Endothelial cell of umbilical vein (primary cell): ENCODE data around the gene MTHFR. TPM values are rescaled to one million over a fixed set of nuclear protein-coding genes. Genes with fewer than 3 reads are reported as not detected.

Experiments used
- BruUV-seq: library from RNA; stranded (reverse); fragments of 400-500 nt; replicated peaks from 2 replicates; lab custom pipeline; 2021; lab: Mats Ljungman, UMichigan
- CTCF ChIA-PET: fragments of 300-600, 350-600 bp; sonication (Branson Sonifier 250); formaldehyde crosslinking; loops from one replicate; lab custom pipeline; 2021; ENCODE audit warnings: antibody characterized with exemption, inconsistent platforms; lab: Charles Lee
- POLR2A ChIA-PET: fragments of 300-600, 350-600 bp; sonication (Branson Sonifier 250); formaldehyde crosslinking; loops from one replicate; lab custom pipeline; 2021; ENCODE audit warnings: antibody characterized with exemption, inconsistent platforms; lab: Charles Lee
- DNase-seq: peaks from one replicate; pipeline ENCODE4 v3.0.0-alpha.2; 2011; ENCODE audit warnings: low read depth, low spot score
- FAIRE-seq: peaks from 2 replicates; lab custom pipeline; 2011; peaks lifted over from hg19 to GRCh38; lab: Jason Lieb, UNC
- H2AFZ ChIP-seq: 2 replicates; pipeline ENCODE4 v1.6.0; 2012; ENCODE audit warnings: low read depth, low read length, control low read depth, inconsistent platforms
- H3K27ac ChIP-seq: 2 replicates; pipeline ENCODE4 v1.5.1; 2011; ENCODE audit warnings: low read depth, mild to moderate bottlenecking, control low read depth, low read length, moderate library complexity; ENCODE audit not compliant: insufficient read depth
- H3K27me3 ChIP-seq, 2 experiments: 2 replicates each; pipeline versions ENCODE4 v1.6.0 to v1.6.1; 2011; ENCODE audit warnings: low read length in 2 of 2, mixed read lengths in 1 of 2; ENCODE audit not compliant: control insufficient read depth in 2 of 2, insufficient read depth in 2 of 2
- H3K36me3 ChIP-seq, 2 experiments: 2 replicates in 1 of 2; 3 replicates in 1 of 2; pipeline ENCODE4 v1.5.1; 2011; ENCODE audit warnings: low read length in 2 of 2, mild to moderate bottlenecking in 1 of 2, moderate library complexity in 1 of 2; ENCODE audit not compliant: control insufficient read depth in 2 of 2, insufficient read depth in 2 of 2; ENCODE audit errors: extremely low read depth in 1 of 2
- H3K4me1 ChIP-seq: 3 replicates; pipeline ENCODE4 v1.5.1; 2011; ENCODE audit warnings: mild to moderate bottlenecking, low read length; ENCODE audit not compliant: control insufficient read depth, insufficient read depth; ENCODE audit errors: extremely low read depth
- H3K4me2 ChIP-seq: 2 replicates; pipeline ENCODE4 v1.6.1; 2011; ENCODE audit warnings: low read length, control low read depth, mixed read lengths; ENCODE audit not compliant: insufficient read depth
- H3K4me3 ChIP-seq, 3 experiments: fragments of 200-600 bp in 1 of 3; sonication (generic), shearing (Covaris generic) in 1 of 3; replicated peaks in 1 of 3; 2 replicates each; pipeline ENCODE4 v1.5.1; 2011 to 2016; ENCODE audit warnings: control low read depth in 3 of 3, low read length in 3 of 3, mild to moderate bottlenecking in 2 of 3, inconsistent platforms in 1 of 3, low read depth in 1 of 3, moderate library complexity in 1 of 3; ENCODE audit not compliant: insufficient read depth in 1 of 3
- H3K79me2 ChIP-seq: 2 replicates; pipeline ENCODE4 v1.6.0; 2012; ENCODE audit warnings: low read length, inconsistent platforms; ENCODE audit not compliant: control insufficient read depth, insufficient read depth
- H3K9ac ChIP-seq: replicated peaks from 2 replicates; pipeline ENCODE3; 2011; ENCODE audit warnings: low read length, control low read depth; ENCODE audit not compliant: insufficient read depth; ENCODE audit errors: extremely low read depth
- H3K9me1 ChIP-seq: replicated peaks from 3 replicates; pipeline ENCODE4 v1.6.0; 2011; ENCODE audit warnings: mild to moderate bottlenecking, low read length; ENCODE audit not compliant: control insufficient read depth, insufficient read depth; ENCODE audit errors: extremely low read depth
- H3K9me3 ChIP-seq: replicated peaks from 2 replicates; pipeline ENCODE4 v1.5.1; 2012; ENCODE audit warnings: low read length, inconsistent platforms; ENCODE audit not compliant: control insufficient read depth, insufficient read depth
- H4K20me1 ChIP-seq: replicated peaks from 2 replicates; pipeline ENCODE3; 2011; ENCODE audit warnings: mild to moderate bottlenecking, low read length; ENCODE audit not compliant: control insufficient read depth, insufficient read depth; ENCODE audit errors: extremely low read depth
- FOS ChIP-seq: IDR thresholded peaks from 2 replicates; pipeline ENCODE4 v1.6.1; 2011; ENCODE audit warnings: mild to moderate bottlenecking, low read length, moderate library complexity, borderline replicate concordance; ENCODE audit not compliant: insufficient read depth
- GATA2 ChIP-seq: IDR thresholded peaks from 2 replicates; pipeline ENCODE4 v1.7.0; 2011; ENCODE audit warnings: low read depth, mild to moderate bottlenecking, moderate library complexity, mixed read lengths, low read length; ENCODE audit not compliant: insufficient read length, insufficient read depth
- JUN ChIP-seq: IDR thresholded peaks from 2 replicates; pipeline ENCODE4 v1.6.1; 2011; ENCODE audit warnings: borderline replicate concordance, low read depth; ENCODE audit not compliant: insufficient read length, insufficient read depth
- POLR2A ChIP-seq: IDR thresholded peaks from 2 replicates; pipeline ENCODE4 v1.6.1; 2012; ENCODE audit warnings: low read depth, mild to moderate bottlenecking, control low read depth, low read length
- POLR2AphosphoS5 ChIP-seq: IDR thresholded peaks from 2 replicates; pipeline ENCODE4 v1.6.1; 2012; ENCODE audit warnings: low read depth, mild to moderate bottlenecking, control low read depth, low read length, moderate library complexity; ENCODE audit not compliant: insufficient read depth
- dilution Hi-C: fragments of 300-500 bp; cut with MboI; formaldehyde crosslinking; loops from one replicate; pipeline ENCODE4 v1.15.0; 2019; ENCODE audit warnings: low sequenced_read_pairs; ENCODE audit not compliant: extremely low pct_ligation_motif_present
- intact Hi-C: fragments of 100-400 bp; cut with micrococcal nuclease; formaldehyde crosslinking; loops from one replicate; pipeline ENCODE4 v1.10.0; 2022
- polyA plus RNA-seq, 4 experiments: library from polyadenylated mRNA; depleted of rRNA in 3 of 4; stranded (reverse) in 3 of 4; unstranded in 1 of 4; fragments of >200 nt; gene quantifications; 2 replicates each; pipeline versions ENCODE4 v1.2.1 to v1.2.3, GENCODE V29; 2011 to 2012; ENCODE audit warnings: missing spikeins in 1 of 4
- total RNA-seq: library from RNA; stranded (reverse); gene quantifications from 2 replicates; pipeline ENCODE4 v1.2.3, GENCODE V29; 2021

MTHFR gene
- total and polyA plus RNA-seq, 2 donors (not counting 3 experiments of a cell fraction or from before 2014, with no cell fraction given) = 13.8 to 25.3 TPM

- Histone ChIP-seq H3K27me3 (no peaks in the 10 kb centered on the region), H3K36me3 (peaks cover 6 to 38% of the 10 kb centered on the region in 2 experiments), H3K4me3 (peak overlapping the region in 1 of 3 experiments; percentile 12), H3K79me2 (peaks cover 3% of the 10 kb centered on the region), H3K9me1 (no peaks in the 10 kb centered on the region), H3K27ac (peak overlapping the region; percentile 96), H2AFZ (peak overlapping the region; percentile 12), H3K4me1 (peaks cover 33% of the 10 kb centered on the region), H4K20me1 (no peaks in the 10 kb centered on the region), H3K9ac (peak overlapping the region; percentile 84), H3K9me3 (no peaks in the 10 kb centered on the region), H3K4me2 (peak overlapping the region; percentile 70)
- dilution Hi-C loops = no loop called here
- peak; percentile 99 for DNase-seq
- BruUV-seq = TSS peak; percentile 63
- intact Hi-C loops = loop anchor here (1.0 to 2.0 kb wide), 2 partner anchors 8 to 111 kb away; partner anchors contain the start of gene MTHFR
- TF ChIP-seq POLR2A = no peak
- peak; percentile 49 for TF ChIP-seq FOS
- peak; percentile 81 for TF ChIP-seq GATA2
- TF ChIP-seq JUN = peak; percentile 51
- TF ChIP-seq POLR2AphosphoS5 = peak; percentile 64
- ChIA-PET POLR2A (interaction anchor here (0.9 to 2.1 kb wide), 6 partner anchors 8 to 112 kb away, joined by 3 to 18 read pairs (median 8); partner anchors contain the start of genes CLCN6 and MTHFR), CTCF (interaction anchor here (0.7 to 1.9 kb wide), 8 partner anchors 9 to 84 kb away, joined by 3 to 31 read pairs (median 4); partner anchors contain the start of genes CLCN6 and MTHFR)
- FAIRE-seq = peak; percentile 99
These were observed 8.1 kb downstream of the MTHFR start for GRCh38 chr1:11797525-11798216.
